Measurements from ENCODE around the gene TSPAN18. TPM values are rescaled to one million over a fixed set of nuclear protein-coding genes. Genes with fewer than 3 reads are reported as not detected.

TSPAN18 gene
- total and polyA plus RNA-seq, 10 of the 15 experiments (the other 5 are each of a cell fraction or from before 2014, with no cell fraction given), result 0.02 to 0.77 (median 0.13) TPM; not detected in 1

DNA sequence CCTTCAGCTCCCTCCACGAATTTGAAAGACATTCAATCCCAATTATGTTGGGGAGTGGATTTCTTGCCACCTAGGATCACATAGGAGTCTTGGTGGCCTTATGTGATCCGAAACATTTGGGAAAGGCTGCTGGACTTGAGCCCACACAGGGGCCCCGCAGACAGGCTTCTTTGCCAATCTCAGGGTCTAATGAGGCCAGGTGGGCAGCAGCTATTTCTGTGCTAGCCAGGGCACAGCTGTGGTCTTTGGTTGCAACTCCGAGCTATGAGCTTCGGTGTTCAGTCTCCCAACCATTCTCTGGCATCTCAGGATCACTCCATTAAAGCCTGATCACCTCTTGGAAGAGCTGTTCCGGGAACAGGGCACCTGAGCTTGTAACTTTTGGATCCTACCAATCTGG, 139.5 kb downstream of the TSPAN18 start (continued):
- TF ChIP-seq NKRF (conservative IDR thresholded peaks at IDR 0.05) (no peak), SP1 (IDR thresholded peaks at IDR 0.05; ENCODE audit: low read depth, low read length) (no peak), BMI1 (IDR thresholded peaks at IDR 0.05; ENCODE audit: borderline replicate concordance) (no peak), CHD4 (IDR thresholded peaks at IDR 0.05) (no peak), EP300 (IDR thresholded peaks at IDR 0.05; ENCODE audit: borderline replicate concordance in 1 of 2, control insufficient read depth in 1 of 2, low read depth in 2 of 2, low read length in 2 of 2) (no peak)
- TF ChIP-seq, protein P1, sequence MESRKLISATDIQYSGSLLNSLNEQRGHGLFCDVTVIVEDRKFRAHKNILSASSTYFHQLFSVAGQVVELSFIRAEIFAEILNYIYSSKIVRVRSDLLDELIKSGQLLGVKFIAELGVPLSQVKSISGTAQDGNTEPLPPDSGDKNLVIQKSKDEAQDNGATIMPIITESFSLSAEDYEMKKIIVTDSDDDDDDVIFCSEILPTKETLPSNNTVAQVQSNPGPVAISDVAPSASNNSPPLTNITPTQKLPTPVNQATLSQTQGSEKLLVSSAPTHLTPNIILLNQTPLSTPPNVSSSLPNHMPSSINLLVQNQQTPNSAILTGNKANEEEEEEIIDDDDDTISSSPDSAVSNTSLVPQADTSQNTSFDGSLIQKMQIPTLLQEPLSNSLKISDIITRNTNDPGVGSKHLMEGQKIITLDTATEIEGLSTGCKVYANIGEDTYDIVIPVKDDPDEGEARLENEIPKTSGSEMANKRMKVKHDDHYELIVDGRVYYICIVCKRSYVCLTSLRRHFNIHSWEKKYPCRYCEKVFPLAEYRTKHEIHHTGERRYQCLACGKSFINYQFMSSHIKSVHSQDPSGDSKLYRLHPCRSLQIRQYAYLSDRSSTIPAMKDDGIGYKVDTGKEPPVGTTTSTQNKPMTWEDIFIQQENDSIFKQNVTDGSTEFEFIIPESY (IDR thresholded peaks at IDR 0.05), result no peak

- ATAC-seq (no peak), DNase-seq (ENCODE audit: low read depth, low spot score) (no peak), FAIRE-seq (no peak)
- ChIA-PET POLR2A (no interaction called here), SMC1A (ENCODE audit: uncharacterized antibody, unreplicated experiment) (interaction anchor here (1.4 kb wide), 1 partner anchor 18 kb away, joined by 4 read pairs; no protein-coding TSS in a partner anchor), CTCF (no interaction called here), RAD21 (ENCODE audit: unreplicated experiment) (no interaction called here)
- Histone ChIP-seq H3K9ac (ENCODE audit: control insufficient read depth, insufficient read depth, low read length) (no peak overlapping the region), H3K4me1 (ENCODE audit: control insufficient read depth, insufficient read depth, low read length) (peaks cover 4% of the 10 kb centered on the region), H3K27me3 (replicated peaks in 1 of 2; ENCODE audit: control insufficient read depth in 2 of 2, insufficient read depth in 2 of 2, low read length in 1 of 2) (no peaks in the 10 kb centered on the region), H3K36me3 (ENCODE audit: control insufficient read depth in 2 of 2, insufficient read depth in 2 of 2, low read length in 1 of 2) (no peaks in the 10 kb centered on the region), H2AFZ (ENCODE audit: control insufficient read depth, low read depth, low read length) (no peak overlapping the region), H3K4me2 (ENCODE audit: control insufficient read depth, insufficient read depth) (no peak overlapping the region), H3K9me3 (replicated peaks; ENCODE audit: control insufficient read depth, insufficient read depth, low read length) (peaks cover 4% of the 10 kb centered on the region; the same call in 1 of the 3 replicates), H3K4me3 (no peak overlapping the region), H3K27ac (ENCODE audit: control insufficient read depth, insufficient read depth) (no peak overlapping the region), H4K20me1 (ENCODE audit: control insufficient read depth, insufficient read depth) (no peaks in the 10 kb centered on the region), H3K79me2 (ENCODE audit: control insufficient read depth, insufficient read depth, low read length) (no peaks in the 10 kb centered on the region)
- in situ Hi-C loops (cut with MboI), result no loop called here
- intact Hi-C loops (cut with micrococcal nuclease; ENCODE audit: unreplicated experiment), result no loop called here
- 65% methylated on average over 6 of the region's 6 CpGs for WGBS (ENCODE audit: insufficient coverage, insufficient replicate concordance, low lambda C conversion rate, missing lambda C conversion rate)
- BruUV-seq (replicated peaks), result no TSS peak
- TF ChIP-seq GATAD2B (conservative IDR thresholded peaks at IDR 0.05; ENCODE audit: low read depth) (no peak), NKRF (conservative IDR thresholded peaks at IDR 0.05) (no peak), LARP7 (IDR thresholded peaks at IDR 0.05) (no peak), CUX1 (IDR thresholded peaks at IDR 0.05; ENCODE audit: insufficient replicate concordance, low read depth, low read length) (no peak)
Observed at GRCh38 chr11:44868021-44868420, 141.3 kb downstream of the TSPAN18 start.
